WTC11 (cell line): ENCODE measurements around the gene FHIT. TPM values are rescaled to one million over a fixed set of nuclear protein-coding genes. Genes with fewer than 3 reads are reported as not detected.

Experiments used
- ATAC-seq: fragments of 200-7000 bp; cut with Tn5 transposase; 2 replicates; pipeline ENCODE4 v1.10.0; 2021; ENCODE audit warnings: mild to moderate bottlenecking, moderate library complexity
- CTCF ChIA-PET: fragments of 300-600 bp; sonication (Branson Sonifier 250); formaldehyde crosslinking; loops from one replicate; lab custom pipeline; 2021; ENCODE audit warnings: antibody characterized with exemption; lab: Charles Lee
- POLR2A ChIA-PET: fragments of 350-600 bp; sonication (Branson Sonifier 250); formaldehyde crosslinking; loops from one replicate; lab custom pipeline; 2021; ENCODE audit warnings: antibody characterized with exemption; lab: Charles Lee
- DNase-seq: peaks from one replicate; pipeline ENCODE4 v3.0.0; 2021; ENCODE audit warnings: low spot score
- H3K27ac Mint-ChIP-seq: 2 replicates; pipeline ENCODE4 v1.8.0; 2021; ENCODE audit warnings: mixed read lengths
- H3K27me3 Mint-ChIP-seq: 2 replicates; pipeline ENCODE4 v1.8.0; 2021; ENCODE audit warnings: low read depth, mild to moderate bottlenecking, moderate library complexity, mixed read lengths
- H3K36me3 Mint-ChIP-seq: 2 replicates; pipeline ENCODE4 v1.8.0; 2021; ENCODE audit warnings: mixed read lengths
- H3K4me1 Mint-ChIP-seq: 2 replicates; pipeline ENCODE4 v1.8.0; 2022; ENCODE audit warnings: mixed read lengths
- H3K4me3 Mint-ChIP-seq: 2 replicates; pipeline ENCODE4 v1.8.0; 2021; ENCODE audit warnings: mild to moderate bottlenecking, moderate library complexity, mixed read lengths
- H3K9me3 Mint-ChIP-seq: 2 replicates; pipeline ENCODE4 v1.8.0; 2021; ENCODE audit warnings: mixed read lengths
- FOXP1 ChIP-seq: sonication (generic); formaldehyde crosslinking; IDR thresholded peaks from 2 replicates; pipeline ENCODE4 v1.8.0; 2022; ENCODE audit warnings: missing genetic modification reagents, mild to moderate bottlenecking, moderate library complexity, borderline replicate concordance
- NFYB ChIP-seq: sonication (generic); formaldehyde crosslinking; conservative IDR thresholded peaks from 2 replicates; pipeline ENCODE4 v1.8.0; 2022; ENCODE audit warnings: low read depth, missing genetic modification reagents
- PRRX2 ChIP-seq: fragments of 250-450 bp; sonication (Bioruptor Pico); IDR thresholded peaks from 2 replicates; pipeline ENCODE4 v1.8.0; 2021; ENCODE audit warnings: mild to moderate bottlenecking
- SMAD4 ChIP-seq: sonication (generic); formaldehyde crosslinking; IDR thresholded peaks from 2 replicates; pipeline ENCODE4 v1.8.0; 2022; ENCODE audit warnings: mild to moderate bottlenecking, missing genetic modification reagents
- ZNF121 ChIP-seq: sonication (generic); formaldehyde crosslinking; IDR thresholded peaks from 2 replicates; pipeline ENCODE4 v1.8.0; 2023; ENCODE audit warnings: missing genetic modification reagents
- ZNF232 ChIP-seq: sonication (generic); formaldehyde crosslinking; IDR thresholded peaks from 2 replicates; pipeline ENCODE4 v1.8.0; 2022; ENCODE audit warnings: mild to moderate bottlenecking, missing genetic modification reagents
- ZNF317 ChIP-seq: sonication (generic); formaldehyde crosslinking; IDR thresholded peaks from 2 replicates; pipeline ENCODE4 v1.8.1; 2023; ENCODE audit warnings: low read depth, mild to moderate bottlenecking, moderate library complexity, missing genetic modification reagents, borderline replicate concordance
- ZNF396 ChIP-seq: fragments of 250-450 bp; sonication (Bioruptor Pico); IDR thresholded peaks from 2 replicates; pipeline ENCODE4 v1.8.0; 2021; ENCODE audit warnings: mild to moderate bottlenecking, moderate library complexity, borderline replicate concordance
- ZNF671 ChIP-seq: fragments of 250-450 bp; sonication (Bioruptor Pico); IDR thresholded peaks from 2 replicates; pipeline ENCODE4 v1.8.0; 2021; ENCODE audit warnings: mild to moderate bottlenecking
- total RNA-seq: library from RNA; stranded (reverse); gene quantifications from 3 replicates; pipeline ENCODE4 v1.2.3, GENCODE V29; 2021
- TF ChIP-seq, protein P1 (sequence below): sonication (generic); formaldehyde crosslinking; IDR thresholded peaks from 2 replicates; pipeline ENCODE4 v1.8.0; 2022; ENCODE audit warnings: missing genetic modification reagents
- TF ChIP-seq, protein P2 (sequence below): sonication (generic); formaldehyde crosslinking; IDR thresholded peaks from 2 replicates; pipeline ENCODE4 v1.8.1; 2023; ENCODE audit warnings: mild to moderate bottlenecking, missing genetic modification reagents, moderate library complexity
- TF ChIP-seq, protein P3 (sequence below): sonication (generic); formaldehyde crosslinking; IDR thresholded peaks from 2 replicates; pipeline ENCODE4 v1.8.0; 2022; ENCODE audit warnings: mild to moderate bottlenecking, missing genetic modification reagents
- TF ChIP-seq, protein P4 (sequence below): sonication (generic); formaldehyde crosslinking; IDR thresholded peaks from 2 replicates; pipeline ENCODE4 v1.8.1; 2023; ENCODE audit warnings: mild to moderate bottlenecking, missing genetic modification reagents, moderate library complexity
- TF ChIP-seq, protein P5 (sequence below): sonication (generic); formaldehyde crosslinking; IDR thresholded peaks from 2 replicates; pipeline ENCODE4 v1.8.0; 2022; ENCODE audit warnings: mild to moderate bottlenecking, missing genetic modification reagents
- TF ChIP-seq, protein P6 (sequence below): sonication (generic); formaldehyde crosslinking; IDR thresholded peaks from 2 replicates; pipeline ENCODE4 v1.8.1; 2022; ENCODE audit warnings: missing genetic modification reagents, borderline replicate concordance
- TF ChIP-seq, protein P7 (sequence below): sonication (generic); formaldehyde crosslinking; IDR thresholded peaks from 2 replicates; pipeline ENCODE4 v1.8.1; 2023; ENCODE audit warnings: mild to moderate bottlenecking, missing genetic modification reagents
- TF ChIP-seq, protein P8 (sequence below): fragments of 250-450 bp; sonication (Bioruptor Pico); IDR thresholded peaks from 2 replicates; pipeline ENCODE4 v1.9.0; 2021; ENCODE audit warnings: mild to moderate bottlenecking
- TF ChIP-seq, protein P9 (sequence below): sonication (generic); formaldehyde crosslinking; IDR thresholded peaks from 2 replicates; pipeline ENCODE4 v1.8.0; 2022; ENCODE audit warnings: mild to moderate bottlenecking, missing genetic modification reagents

Gene FHIT
- total RNA-seq, 1 experiment from 2014 or later, result 2.6 TPM

DNA sequence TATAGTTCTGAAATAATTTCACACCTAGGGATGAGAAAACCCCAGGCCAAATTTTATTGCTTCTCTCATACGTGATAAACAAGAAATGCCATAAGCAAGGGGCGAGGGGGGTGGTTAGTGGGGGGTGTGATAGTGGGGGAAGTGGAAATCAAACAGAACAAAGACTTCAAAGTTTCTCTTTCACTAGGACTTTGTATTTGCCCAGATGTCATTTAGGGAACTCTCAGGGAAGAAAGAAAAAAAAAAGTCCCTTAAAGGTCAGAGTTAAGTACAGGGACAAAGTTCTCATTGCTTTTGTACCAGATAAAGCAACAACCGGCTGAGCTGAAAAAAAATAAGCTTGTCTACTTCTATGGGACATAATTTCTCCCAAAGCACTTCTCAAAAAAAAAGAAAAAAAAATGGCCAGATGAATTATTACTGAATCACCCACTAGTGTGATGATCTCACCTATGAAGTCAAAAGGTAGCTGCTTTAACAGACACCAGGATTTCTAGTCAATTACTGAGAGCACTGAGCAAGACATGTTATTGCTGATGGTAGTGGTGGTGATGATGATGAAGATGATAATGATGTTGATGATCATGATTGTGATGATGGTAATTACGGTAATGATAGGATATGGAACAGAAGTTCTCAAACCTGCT is 56.2 kb downstream of the FHIT start:
- Mint-ChIP-seq H3K4me1 (peaks cover 33% of the 10 kb centered on the region), H3K27me3 (no peaks in the 10 kb centered on the region), H3K36me3 (peaks cover 5% of the 10 kb centered on the region; the same call in 1 of the 2 replicates), H3K9me3 (no peaks in the 10 kb centered on the region)
- POLR2A ChIA-PET, result no interaction called here
- no peak for DNase-seq
- CTCF ChIA-PET, result no interaction called here
- TF ChIP-seq, protein P1, sequence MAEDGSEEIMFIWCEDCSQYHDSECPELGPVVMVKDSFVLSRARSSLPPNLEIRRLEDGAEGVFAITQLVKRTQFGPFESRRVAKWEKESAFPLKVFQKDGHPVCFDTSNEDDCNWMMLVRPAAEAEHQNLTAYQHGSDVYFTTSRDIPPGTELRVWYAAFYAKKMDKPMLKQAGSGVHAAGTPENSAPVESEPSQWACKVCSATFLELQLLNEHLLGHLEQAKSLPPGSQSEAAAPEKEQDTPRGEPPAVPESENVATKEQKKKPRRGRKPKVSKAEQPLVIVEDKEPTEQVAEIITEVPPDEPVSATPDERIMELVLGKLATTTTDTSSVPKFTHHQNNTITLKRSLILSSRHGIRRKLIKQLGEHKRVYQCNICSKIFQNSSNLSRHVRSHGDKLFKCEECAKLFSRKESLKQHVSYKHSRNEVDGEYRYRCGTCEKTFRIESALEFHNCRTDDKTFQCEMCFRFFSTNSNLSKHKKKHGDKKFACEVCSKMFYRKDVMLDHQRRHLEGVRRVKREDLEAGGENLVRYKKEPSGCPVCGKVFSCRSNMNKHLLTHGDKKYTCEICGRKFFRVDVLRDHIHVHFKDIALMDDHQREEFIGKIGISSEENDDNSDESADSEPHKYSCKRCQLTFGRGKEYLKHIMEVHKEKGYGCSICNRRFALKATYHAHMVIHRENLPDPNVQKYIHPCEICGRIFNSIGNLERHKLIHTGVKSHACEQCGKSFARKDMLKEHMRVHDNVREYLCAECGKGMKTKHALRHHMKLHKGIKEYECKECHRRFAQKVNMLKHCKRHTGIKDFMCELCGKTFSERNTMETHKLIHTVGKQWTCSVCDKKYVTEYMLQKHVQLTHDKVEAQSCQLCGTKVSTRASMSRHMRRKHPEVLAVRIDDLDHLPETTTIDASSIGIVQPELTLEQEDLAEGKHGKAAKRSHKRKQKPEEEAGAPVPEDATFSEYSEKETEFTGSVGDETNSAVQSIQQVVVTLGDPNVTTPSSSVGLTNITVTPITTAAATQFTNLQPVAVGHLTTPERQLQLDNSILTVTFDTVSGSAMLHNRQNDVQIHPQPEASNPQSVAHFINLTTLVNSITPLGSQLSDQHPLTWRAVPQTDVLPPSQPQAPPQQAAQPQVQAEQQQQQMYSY (CRISPR knock-in tag), result no peak
- TF ChIP-seq FOXP1 (CRISPR knock-in tag) (no peak), PRRX2 (CRISPR knock-in tag) (no peak), NFYB (CRISPR knock-in tag) (no peak)
- TF ChIP-seq, protein P2, sequence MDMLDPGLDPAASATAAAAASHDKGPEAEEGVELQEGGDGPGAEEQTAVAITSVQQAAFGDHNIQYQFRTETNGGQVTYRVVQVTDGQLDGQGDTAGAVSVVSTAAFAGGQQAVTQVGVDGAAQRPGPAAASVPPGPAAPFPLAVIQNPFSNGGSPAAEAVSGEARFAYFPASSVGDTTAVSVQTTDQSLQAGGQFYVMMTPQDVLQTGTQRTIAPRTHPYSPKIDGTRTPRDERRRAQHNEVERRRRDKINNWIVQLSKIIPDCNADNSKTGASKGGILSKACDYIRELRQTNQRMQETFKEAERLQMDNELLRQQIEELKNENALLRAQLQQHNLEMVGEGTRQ (CRISPR knock-in tag), result no peak
- TF ChIP-seq, all 79 proteins: peak for 0
- Mint-ChIP-seq H3K27ac (no peak overlapping the region), H3K4me3 (no peak overlapping the region)
- no peak for ATAC-seq

DNA sequence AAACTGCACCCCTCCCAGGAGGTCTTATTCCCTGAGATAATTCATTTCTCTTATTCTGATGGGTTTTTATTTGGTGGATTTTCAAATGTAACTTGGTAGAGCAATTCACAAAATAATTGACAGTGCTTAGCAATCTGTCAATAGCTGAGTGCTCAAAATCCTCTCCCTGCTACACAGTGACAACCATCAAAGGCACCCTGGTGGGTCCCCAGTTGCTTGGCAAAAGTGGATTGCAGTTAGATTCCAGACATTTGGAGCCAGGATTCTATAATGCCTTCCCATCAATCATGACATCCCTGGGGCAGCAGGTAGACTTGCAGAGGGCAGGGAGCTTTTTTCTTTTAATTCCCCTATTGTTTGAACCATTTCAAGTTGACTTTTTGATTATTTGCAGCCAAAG is 59.0 kb downstream of the FHIT start:
- no peak for DNase-seq
- ChIA-PET POLR2A (no interaction called here), CTCF (no interaction called here)
- peaks cover 5% of the 10 kb centered on the region; the same call in 1 of the 2 replicates for H3K36me3 Mint-ChIP-seq
- H3K4me3 Mint-ChIP-seq, result no peak overlapping the region
- H3K4me1 Mint-ChIP-seq, result peaks cover 32% of the 10 kb centered on the region
- ATAC-seq, result no peak
- H3K9me3 Mint-ChIP-seq, result no peaks in the 10 kb centered on the region
- no peak overlapping the region for H3K27ac Mint-ChIP-seq
- no peaks in the 10 kb centered on the region for H3K27me3 Mint-ChIP-seq
- TF ChIP-seq ZNF671 (no peak), FOXP1 (CRISPR knock-in tag) (no peak), ZNF317 (CRISPR knock-in tag) (no peak), ZNF121 (no peak), ZNF396 (CRISPR knock-in tag) (no peak), ZNF232 (no peak), SMAD4 (no peak)
- TF ChIP-seq, protein P3, sequence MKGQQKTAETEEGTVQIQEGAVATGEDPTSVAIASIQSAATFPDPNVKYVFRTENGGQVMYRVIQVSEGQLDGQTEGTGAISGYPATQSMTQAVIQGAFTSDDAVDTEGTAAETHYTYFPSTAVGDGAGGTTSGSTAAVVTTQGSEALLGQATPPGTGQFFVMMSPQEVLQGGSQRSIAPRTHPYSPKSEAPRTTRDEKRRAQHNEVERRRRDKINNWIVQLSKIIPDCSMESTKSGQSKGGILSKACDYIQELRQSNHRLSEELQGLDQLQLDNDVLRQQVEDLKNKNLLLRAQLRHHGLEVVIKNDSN (CRISPR knock-in tag), result no peak
- TF ChIP-seq, protein P4, sequence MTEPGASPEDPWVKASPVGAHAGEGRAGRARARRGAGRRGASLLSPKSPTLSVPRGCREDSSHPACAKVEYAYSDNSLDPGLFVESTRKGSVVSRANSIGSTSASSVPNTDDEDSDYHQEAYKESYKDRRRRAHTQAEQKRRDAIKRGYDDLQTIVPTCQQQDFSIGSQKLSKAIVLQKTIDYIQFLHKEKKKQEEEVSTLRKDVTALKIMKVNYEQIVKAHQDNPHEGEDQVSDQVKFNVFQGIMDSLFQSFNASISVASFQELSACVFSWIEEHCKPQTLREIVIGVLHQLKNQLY, result no peak
- TF ChIP-seq, protein P5, sequence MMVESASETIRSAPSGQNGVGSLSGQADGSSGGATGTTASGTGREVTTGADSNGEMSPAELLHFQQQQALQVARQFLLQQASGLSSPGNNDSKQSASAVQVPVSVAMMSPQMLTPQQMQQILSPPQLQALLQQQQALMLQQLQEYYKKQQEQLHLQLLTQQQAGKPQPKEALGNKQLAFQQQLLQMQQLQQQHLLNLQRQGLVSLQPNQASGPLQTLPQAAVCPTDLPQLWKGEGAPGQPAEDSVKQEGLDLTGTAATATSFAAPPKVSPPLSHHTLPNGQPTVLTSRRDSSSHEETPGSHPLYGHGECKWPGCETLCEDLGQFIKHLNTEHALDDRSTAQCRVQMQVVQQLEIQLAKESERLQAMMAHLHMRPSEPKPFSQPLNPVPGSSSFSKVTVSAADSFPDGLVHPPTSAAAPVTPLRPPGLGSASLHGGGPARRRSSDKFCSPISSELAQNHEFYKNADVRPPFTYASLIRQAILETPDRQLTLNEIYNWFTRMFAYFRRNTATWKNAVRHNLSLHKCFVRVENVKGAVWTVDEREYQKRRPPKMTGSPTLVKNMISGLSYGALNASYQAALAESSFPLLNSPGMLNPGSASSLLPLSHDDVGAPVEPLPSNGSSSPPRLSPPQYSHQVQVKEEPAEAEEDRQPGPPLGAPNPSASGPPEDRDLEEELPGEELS (CRISPR knock-in tag), result no peak
- TF ChIP-seq, protein P6, sequence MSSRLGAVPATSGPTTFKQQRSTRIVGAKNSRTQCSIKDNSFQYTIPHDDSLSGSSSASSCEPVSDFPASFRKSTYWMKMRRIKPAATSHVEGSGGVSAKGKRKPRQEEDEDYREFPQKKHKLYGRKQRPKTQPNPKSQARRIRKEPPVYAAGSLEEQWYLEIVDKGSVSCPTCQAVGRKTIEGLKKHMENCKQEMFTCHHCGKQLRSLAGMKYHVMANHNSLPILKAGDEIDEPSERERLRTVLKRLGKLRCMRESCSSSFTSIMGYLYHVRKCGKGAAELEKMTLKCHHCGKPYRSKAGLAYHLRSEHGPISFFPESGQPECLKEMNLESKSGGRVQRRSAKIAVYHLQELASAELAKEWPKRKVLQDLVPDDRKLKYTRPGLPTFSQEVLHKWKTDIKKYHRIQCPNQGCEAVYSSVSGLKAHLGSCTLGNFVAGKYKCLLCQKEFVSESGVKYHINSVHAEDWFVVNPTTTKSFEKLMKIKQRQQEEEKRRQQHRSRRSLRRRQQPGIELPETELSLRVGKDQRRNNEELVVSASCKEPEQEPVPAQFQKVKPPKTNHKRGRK (CRISPR knock-in tag), result no peak
- TF ChIP-seq, protein P7, sequence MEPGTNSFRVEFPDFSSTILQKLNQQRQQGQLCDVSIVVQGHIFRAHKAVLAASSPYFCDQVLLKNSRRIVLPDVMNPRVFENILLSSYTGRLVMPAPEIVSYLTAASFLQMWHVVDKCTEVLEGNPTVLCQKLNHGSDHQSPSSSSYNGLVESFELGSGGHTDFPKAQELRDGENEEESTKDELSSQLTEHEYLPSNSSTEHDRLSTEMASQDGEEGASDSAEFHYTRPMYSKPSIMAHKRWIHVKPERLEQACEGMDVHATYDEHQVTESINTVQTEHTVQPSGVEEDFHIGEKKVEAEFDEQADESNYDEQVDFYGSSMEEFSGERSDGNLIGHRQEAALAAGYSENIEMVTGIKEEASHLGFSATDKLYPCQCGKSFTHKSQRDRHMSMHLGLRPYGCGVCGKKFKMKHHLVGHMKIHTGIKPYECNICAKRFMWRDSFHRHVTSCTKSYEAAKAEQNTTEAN (CRISPR knock-in tag), result no peak
- TF ChIP-seq, protein P8, sequence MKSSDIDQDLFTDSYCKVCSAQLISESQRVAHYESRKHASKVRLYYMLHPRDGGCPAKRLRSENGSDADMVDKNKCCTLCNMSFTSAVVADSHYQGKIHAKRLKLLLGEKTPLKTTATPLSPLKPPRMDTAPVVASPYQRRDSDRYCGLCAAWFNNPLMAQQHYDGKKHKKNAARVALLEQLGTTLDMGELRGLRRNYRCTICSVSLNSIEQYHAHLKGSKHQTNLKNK, result no peak
- TF ChIP-seq, protein P9, sequence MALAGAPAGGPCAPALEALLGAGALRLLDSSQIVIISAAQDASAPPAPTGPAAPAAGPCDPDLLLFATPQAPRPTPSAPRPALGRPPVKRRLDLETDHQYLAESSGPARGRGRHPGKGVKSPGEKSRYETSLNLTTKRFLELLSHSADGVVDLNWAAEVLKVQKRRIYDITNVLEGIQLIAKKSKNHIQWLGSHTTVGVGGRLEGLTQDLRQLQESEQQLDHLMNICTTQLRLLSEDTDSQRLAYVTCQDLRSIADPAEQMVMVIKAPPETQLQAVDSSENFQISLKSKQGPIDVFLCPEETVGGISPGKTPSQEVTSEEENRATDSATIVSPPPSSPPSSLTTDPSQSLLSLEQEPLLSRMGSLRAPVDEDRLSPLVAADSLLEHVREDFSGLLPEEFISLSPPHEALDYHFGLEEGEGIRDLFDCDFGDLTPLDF (CRISPR knock-in tag), result no peak
- TF ChIP-seq, protein P2 (CRISPR knock-in tag), result no peak
